Naive B cell (primary cell): Measurements from ENCODE around the gene SPG11. TPM values are rescaled to one million over a fixed set of nuclear protein-coding genes. Genes with fewer than 3 reads are reported as not detected.

ENCODE experiments used
- ATAC-seq, 2 donors: fragments of 150-1000 bp; cut with Tn5 transposase; 2 replicates each; pipeline ENCODE4 v1.10.0; 2021; ENCODE audit warnings: low read depth in 2 of 2, mild to moderate bottlenecking in 2 of 2, moderate library complexity in 2 of 2
- DNase-seq: peaks from one replicate; pipeline ENCODE4 v3.0.0; 2022
- H3K27ac Mint-ChIP-seq, 6 donors: one replicate each; pipeline ENCODE4 v1.8.0; 2020 to 2022; ENCODE audit warnings: mild to moderate bottlenecking in 6 of 6, mixed read lengths in 6 of 6, moderate library complexity in 5 of 6, inconsistent platforms in 2 of 6
- H3K27me3 Mint-ChIP-seq, 3 donors: one replicate each; pipeline ENCODE4 v1.8.0; 2021 to 2022; ENCODE audit warnings: mixed read lengths in 3 of 3, mild to moderate bottlenecking in 1 of 3
- H3K36me3 Mint-ChIP-seq, 2 donors: one replicate each; pipeline ENCODE4 v1.8.0; 2020 to 2022; ENCODE audit warnings: mixed read lengths in 2 of 2, inconsistent platforms in 1 of 2, mild to moderate bottlenecking in 1 of 2
- H3K4me1 Mint-ChIP-seq, 3 donors: one replicate each; pipeline ENCODE4 v1.8.0; 2020 to 2022; ENCODE audit warnings: mixed read lengths in 3 of 3, inconsistent platforms in 1 of 3, mild to moderate bottlenecking in 1 of 3, moderate library complexity in 1 of 3
- H3K4me3 Mint-ChIP-seq, 8 donors: one replicate each; pipeline ENCODE4 v1.8.0; 2020 to 2022; ENCODE audit warnings: mild to moderate bottlenecking in 8 of 8, mixed read lengths in 8 of 8, moderate library complexity in 8 of 8, inconsistent platforms in 2 of 8
- H3K9me3 Mint-ChIP-seq, 7 donors: one replicate each; pipeline ENCODE4 v1.8.0; 2020 to 2022; ENCODE audit warnings: mixed read lengths in 7 of 7, mild to moderate bottlenecking in 5 of 7, inconsistent platforms in 2 of 7, moderate library complexity in 1 of 7
- polyA plus RNA-seq, 6 donors: library from polyadenylated mRNA; unstranded; fragments of 300-500 nt; fragmentation: Illumina TruSeq; gene quantifications; one replicate each; pipeline ENCODE4 v1.2.3, GENCODE V29; 2021; ENCODE audit warnings: low read depth in 6 of 6

Gene SPG11
- polyA plus RNA-seq, 6 donors from 2014 or later: 19.7 to 70.0 (median 53.0) TPM

DNA sequence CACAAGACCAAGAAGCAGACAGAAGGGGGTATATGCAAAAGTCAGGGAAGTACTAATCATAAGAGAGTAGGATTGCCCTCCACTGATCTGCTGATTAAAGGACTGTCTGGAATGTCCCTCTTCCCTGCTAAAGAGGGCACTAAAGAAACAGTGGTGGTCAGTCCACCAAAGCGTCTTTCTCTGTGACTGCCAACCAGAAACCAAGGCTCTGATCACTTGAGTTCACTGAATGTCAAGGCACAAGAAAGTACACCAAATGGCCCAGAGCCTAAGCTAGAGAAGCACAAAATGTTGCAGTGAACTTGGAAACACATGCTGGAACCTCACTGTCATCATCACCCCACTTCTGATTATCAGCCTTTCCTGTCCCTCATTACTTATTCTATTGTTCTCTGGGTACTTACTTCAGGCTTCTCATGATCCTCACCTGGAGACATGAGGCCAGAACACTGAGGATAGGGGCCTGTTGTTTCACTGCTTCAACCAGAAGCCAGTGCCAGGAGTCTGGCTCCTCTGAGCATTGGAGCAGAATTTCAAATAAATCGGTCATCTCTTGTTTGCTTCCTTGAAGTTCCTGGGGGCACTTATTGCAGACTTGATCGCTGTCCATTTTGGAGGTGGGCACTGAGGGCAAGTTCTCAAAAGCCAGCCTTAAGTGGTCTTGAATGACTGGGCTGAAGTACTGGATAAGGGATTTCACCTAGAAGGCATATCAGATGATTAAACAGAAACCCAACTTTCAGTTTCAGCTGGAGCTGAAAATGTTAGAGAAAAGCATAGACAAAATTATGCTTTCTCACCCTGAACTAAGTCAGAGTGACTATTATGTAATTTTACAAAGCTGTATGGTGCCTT is 67.6 kb downstream of the SPG11 start:
- no peaks in the 10 kb centered on the region for H3K27me3 Mint-ChIP-seq
- H3K4me1 Mint-ChIP-seq: peaks cover 4 to 14% (median 7%) of the 10 kb centered on the region in 3 donors
- DNase-seq (no peak), ATAC-seq (no peak)
- H3K27ac Mint-ChIP-seq: peak overlapping the region in 5 of 6 donors; percentile 15 to 76 (median 61)
- no peaks in the 10 kb centered on the region for H3K9me3 Mint-ChIP-seq
- peaks cover 10% of the 10 kb centered on the region in 2 donors for H3K36me3 Mint-ChIP-seq
- no peak overlapping the region for H3K4me3 Mint-ChIP-seq

DNA sequence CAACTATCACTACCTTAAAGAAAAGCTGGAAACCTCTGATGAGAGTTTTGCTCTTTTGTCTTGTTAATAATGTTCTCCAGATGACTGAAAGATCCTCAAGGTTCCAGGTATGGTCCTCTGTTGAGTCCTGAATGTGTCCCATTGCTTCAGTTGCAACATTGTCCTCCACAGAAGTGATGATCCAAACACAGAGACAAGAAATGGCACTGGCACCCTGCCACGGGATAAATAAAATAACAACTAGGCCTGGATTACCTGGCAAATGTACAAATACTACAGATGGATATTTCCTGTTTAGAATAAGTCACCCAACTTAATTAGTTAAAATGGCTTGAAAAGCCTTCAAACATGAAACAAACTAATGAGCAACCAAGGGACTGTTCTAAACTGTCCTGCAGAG is 68.2 kb downstream of the SPG11 start:
- peaks cover 10 to 16% of the 10 kb centered on the region in 2 donors for H3K36me3 Mint-ChIP-seq
- H3K4me3 Mint-ChIP-seq: no peak overlapping the region
- H3K4me1 Mint-ChIP-seq: peaks cover 4 to 14% (median 7%) of the 10 kb centered on the region in 3 donors
- no peaks in the 10 kb centered on the region for H3K9me3 Mint-ChIP-seq
- DNase-seq (no peak), ATAC-seq (no peak)
- H3K27me3 Mint-ChIP-seq: no peaks in the 10 kb centered on the region
- peak overlapping the region in 3 of 6 donors; percentile 15 to 69 (median 28) for H3K27ac Mint-ChIP-seq

DNA sequence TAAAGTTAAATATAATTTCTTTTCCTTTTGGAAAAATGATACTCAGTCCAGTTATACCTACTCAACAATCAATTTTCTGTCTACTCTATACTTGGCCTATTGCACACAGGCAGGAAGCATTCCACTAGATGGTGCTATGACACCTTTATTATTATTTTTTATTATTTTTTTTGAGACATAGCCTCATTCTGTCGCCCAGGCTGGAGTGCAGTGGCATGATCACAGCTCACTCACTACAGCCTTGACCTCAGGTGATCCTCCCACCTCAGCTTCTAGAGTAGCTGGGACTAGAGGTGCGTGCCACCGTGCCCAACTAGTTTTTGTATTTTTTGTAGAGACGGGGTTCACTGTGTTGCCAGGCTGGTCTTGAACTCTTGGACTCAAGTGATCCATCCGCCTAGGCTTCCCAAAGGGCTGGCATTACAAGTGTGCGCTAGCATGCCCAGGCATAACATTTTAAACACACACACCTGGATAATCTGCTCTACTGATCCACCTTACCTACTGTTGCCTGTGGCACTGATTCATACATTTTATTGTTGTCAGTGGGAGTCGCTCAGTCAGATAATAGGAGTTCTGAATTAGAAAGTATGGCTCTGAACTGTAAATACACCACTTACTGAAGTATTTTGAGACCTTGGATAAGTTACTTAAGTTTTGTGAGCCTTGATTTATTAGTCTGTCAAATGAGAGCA is 70.3 kb downstream of the SPG11 start:
- Mint-ChIP-seq H3K4me3 (no peak overlapping the region), H3K36me3 (peaks cover 12 to 16% of the 10 kb centered on the region in 2 donors), H3K4me1 (peaks cover 4 to 14% (median 7%) of the 10 kb centered on the region in 3 donors), H3K9me3 (no peaks in the 10 kb centered on the region), H3K27ac (peak overlapping the region in 4 of 6 donors; percentile 73 to 92 (median 78)), H3K27me3 (no peaks in the 10 kb centered on the region)
- ATAC-seq (peak; percentile 64 to 72), DNase-seq (peak; percentile 34)

DNA sequence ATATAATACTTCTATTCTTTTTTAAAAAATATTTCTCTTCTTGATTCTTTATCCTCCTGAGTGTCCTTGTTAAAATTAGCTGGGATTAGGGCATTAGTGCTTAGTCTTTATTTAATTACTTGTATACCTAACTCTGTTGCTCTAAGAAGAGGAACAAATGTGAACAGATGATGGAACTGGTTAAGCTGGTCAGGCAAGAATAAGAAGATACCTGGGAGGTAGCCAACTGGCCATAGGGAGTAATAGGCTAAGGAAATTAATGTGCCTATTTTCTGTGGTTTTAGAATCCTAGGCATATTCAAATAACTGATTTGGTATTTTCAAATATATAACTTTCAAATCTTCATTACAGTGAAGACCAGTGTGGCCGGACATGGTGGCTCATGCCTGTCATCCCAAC is 72.1 kb downstream of the SPG11 start:
- peaks cover 12 to 22% of the 10 kb centered on the region in 2 donors for H3K36me3 Mint-ChIP-seq
- DNase-seq: no peak
- no peaks in the 10 kb centered on the region for H3K27me3 Mint-ChIP-seq
- peak overlapping the region in 1 of 8 donors; percentile 29 for H3K4me3 Mint-ChIP-seq
- peak overlapping the region in 1 of 6 donors; percentile 66 for H3K27ac Mint-ChIP-seq
- peaks cover 4 to 14% (median 7%) of the 10 kb centered on the region in 3 donors for H3K4me1 Mint-ChIP-seq
- no peaks in the 10 kb centered on the region for H3K9me3 Mint-ChIP-seq
- ATAC-seq: no peak

DNA sequence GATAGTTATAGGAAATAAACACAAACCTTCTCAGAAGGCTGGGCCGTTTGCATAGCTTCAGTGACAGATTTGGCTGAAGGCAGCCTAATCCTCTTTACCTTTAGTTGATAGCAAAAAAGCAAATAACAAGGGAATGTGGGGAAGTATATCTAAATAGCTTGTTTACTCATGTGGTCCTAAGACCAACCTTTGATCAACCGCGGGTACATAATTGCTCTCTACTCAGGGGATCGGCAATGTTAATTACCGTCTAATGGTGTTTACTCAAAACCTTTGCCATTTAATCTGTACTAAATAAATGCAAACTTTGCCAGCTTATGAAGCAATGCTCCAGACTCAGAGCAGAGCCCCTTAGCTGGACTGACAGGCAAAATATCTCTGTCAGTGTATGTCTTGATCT is 74.9 kb downstream of the SPG11 start:
- H3K9me3 Mint-ChIP-seq: no peaks in the 10 kb centered on the region
- no peak for ATAC-seq
- H3K4me3 Mint-ChIP-seq: no peak overlapping the region
- no peaks in the 10 kb centered on the region for H3K27me3 Mint-ChIP-seq
- peaks cover 19 to 22% of the 10 kb centered on the region in 2 donors for H3K36me3 Mint-ChIP-seq
- H3K27ac Mint-ChIP-seq: peak overlapping the region in 1 of 6 donors; percentile 71
- peaks cover 8 to 11% (median 8%) of the 10 kb centered on the region in 3 donors for H3K4me1 Mint-ChIP-seq
- DNase-seq: no peak

DNA sequence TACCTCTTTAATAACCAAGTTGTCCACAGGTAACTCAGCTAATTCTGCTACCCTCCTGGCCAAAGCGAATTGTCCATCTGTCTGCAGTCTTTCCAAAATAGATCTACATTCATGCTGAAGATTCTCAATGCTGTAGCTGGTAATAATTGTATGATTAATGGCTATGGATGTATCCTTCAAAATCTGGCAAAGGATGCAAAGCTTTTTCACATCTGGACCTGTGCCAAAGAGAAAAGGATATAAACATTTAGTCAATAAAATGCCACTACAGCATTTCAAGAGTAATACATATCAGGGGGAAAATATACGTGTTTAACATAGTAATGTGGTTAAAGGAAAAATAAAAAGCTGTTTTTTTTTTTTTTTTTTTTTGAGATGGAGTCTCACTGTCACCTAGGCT is 77.8 kb downstream of the SPG11 start:
- Mint-ChIP-seq H3K27ac (no peak overlapping the region), H3K4me3 (no peak overlapping the region), H3K9me3 (no peaks in the 10 kb centered on the region), H3K36me3 (peaks cover 13 to 18% of the 10 kb centered on the region in 2 donors), H3K27me3 (no peaks in the 10 kb centered on the region), H3K4me1 (peaks cover 5 to 10% (median 6%) of the 10 kb centered on the region in 3 donors)
- DNase-seq (no peak), ATAC-seq (no peak)

DNA sequence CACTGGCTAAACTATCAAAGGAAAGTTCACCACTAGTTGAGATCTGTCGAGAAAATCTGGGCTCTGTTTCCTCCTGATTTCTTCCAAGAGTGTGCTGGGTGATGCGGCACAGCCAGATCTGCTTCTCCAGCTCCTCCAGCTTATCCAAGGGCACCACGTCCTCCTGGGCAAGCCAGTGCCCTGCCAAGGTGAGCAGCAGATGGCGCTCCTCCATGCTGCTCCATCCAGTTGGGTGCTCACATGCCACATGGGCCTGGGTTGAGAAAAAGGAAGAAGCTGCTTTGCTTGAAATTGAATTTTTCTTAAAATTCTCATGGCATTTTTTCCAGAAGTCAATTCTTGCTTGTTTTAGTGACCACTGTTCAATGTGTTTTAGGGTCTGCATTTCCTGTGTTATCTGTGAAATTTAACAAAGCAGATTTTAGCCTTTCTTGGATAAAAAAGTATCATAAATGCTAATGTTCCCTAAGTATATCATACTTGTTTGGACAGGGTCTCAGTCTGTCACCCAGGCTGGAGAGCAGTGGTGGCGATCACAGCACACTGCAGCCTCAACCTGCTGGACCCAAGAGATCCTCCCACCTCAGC is 79.2 kb downstream of the SPG11 start:
- Mint-ChIP-seq H3K36me3 (peaks cover 8 to 18% of the 10 kb centered on the region in 2 donors), H3K4me3 (no peak overlapping the region), H3K27me3 (no peaks in the 10 kb centered on the region), H3K27ac (peak overlapping the region in 2 of 6 donors; percentile 70 to 81), H3K9me3 (no peaks in the 10 kb centered on the region), H3K4me1 (peaks cover 5 to 12% (median 7%) of the 10 kb centered on the region in 3 donors)
- ATAC-seq (peak; percentile 79 to 91), DNase-seq (peak; percentile 26)

DNA sequence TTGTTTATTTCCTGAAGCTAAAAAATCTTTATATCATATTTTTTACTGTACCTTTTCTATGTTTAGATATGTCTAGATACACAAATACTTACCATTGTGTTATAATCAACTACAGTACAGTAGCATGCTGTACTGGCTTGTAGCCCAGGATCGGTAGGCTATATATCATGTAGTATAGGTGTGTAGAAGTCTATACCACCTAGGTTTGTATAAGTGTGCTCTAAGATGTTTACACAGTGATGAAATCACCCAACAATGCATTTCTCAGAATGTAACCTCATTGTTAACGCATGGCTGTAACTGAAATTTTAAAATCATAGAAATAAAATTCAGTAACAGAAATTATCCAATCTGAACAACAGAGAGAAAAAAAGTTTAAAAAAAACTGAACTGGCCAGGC is 83.4 kb downstream of the SPG11 start:
- Mint-ChIP-seq H3K27ac (peak overlapping the region in 1 of 6 donors; percentile 57), H3K4me1 (peaks cover 9 to 15% (median 14%) of the 10 kb centered on the region in 3 donors), H3K4me3 (no peak overlapping the region), H3K36me3 (peaks cover 3 to 10% of the 10 kb centered on the region in 2 donors), H3K27me3 (no peaks in the 10 kb centered on the region), H3K9me3 (no peaks in the 10 kb centered on the region)
- DNase-seq: no peak
- no peak for ATAC-seq

DNA sequence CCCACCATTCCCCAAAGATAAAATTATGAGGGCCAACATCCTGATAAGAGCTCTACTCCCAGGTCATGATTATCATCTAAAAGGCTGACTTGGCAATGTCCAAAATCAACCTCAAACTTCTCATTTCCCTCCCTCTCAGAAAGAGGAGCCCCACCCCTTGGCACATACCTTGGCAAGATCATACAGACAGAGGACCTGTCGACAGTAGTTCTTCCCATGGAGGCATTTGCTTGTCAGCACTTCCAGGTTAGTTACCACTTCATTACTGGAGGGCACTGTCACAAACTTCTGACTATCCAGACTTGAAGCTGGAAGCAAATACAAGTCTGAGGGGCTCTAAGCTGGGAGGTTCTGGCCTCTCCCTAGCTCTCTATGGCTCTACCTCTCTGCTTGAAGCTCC is 88.7 kb downstream of the SPG11 start:
- peaks cover 4% of the 10 kb centered on the region in 2 donors for H3K36me3 Mint-ChIP-seq
- H3K9me3 Mint-ChIP-seq: no peaks in the 10 kb centered on the region
- H3K4me3 Mint-ChIP-seq: no peak overlapping the region
- DNase-seq (no peak), ATAC-seq (no peak)
- H3K27me3 Mint-ChIP-seq: no peaks in the 10 kb centered on the region
- H3K27ac Mint-ChIP-seq: peak overlapping the region in 4 of 6 donors; percentile 24 to 93 (median 74)
- H3K4me1 Mint-ChIP-seq: peaks cover 6 to 8% (median 8%) of the 10 kb centered on the region in 3 donors

DNA sequence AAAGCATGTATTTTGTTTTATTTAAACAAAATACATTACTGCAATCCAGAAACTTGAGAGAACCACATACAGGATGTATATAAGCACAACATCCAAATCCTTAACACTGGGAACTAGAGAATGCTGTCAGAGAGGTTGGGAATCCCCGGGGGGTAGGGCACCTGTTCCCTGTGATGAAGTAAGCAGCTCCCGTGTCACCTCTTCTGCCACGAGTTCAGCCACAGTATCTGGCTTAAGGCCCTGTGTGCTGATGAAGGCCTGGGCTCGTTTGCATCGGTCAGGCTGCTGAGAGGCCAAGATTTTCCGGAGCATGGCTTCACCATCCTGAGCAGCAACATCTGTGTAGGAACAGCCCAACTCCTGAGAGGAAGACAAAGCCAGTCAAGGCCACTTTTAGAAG is 90.1 kb downstream of the SPG11 start:
- peaks cover 2 to 6% (median 6%) of the 10 kb centered on the region in 3 donors for H3K4me1 Mint-ChIP-seq
- H3K27ac Mint-ChIP-seq: peak overlapping the region in 1 of 6 donors; percentile 25
- peaks cover 4% of the 10 kb centered on the region in 2 donors for H3K36me3 Mint-ChIP-seq
- ATAC-seq: no peak
- no peak for DNase-seq
- H3K9me3 Mint-ChIP-seq: no peaks in the 10 kb centered on the region
- H3K27me3 Mint-ChIP-seq: no peaks in the 10 kb centered on the region
- no peak overlapping the region for H3K4me3 Mint-ChIP-seq

DNA sequence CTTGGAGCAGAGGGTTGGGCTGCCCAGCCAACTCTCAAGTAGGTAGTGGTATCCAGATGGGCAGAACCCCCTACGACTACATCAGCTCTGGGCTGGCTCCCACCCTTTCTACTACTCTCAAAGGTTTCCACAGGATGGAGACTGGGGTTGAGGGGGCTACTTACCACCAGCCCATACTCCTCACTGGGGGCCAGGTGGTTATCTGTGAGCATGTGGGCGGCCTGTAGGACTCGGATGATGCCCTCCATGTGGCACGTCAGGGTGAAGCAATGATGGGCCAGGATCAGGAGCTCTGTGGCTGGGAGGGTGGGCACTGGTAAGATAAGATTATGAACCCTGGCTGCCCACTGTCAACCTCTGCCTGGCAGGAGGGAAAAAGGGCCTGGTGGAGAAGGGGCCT is 93.1 kb downstream of the SPG11 start:
- DNase-seq: no peak
- Mint-ChIP-seq H3K27ac (peak overlapping the region in 4 of 6 donors; percentile 14 to 88 (median 56)), H3K36me3 (peaks cover 4 to 16% of the 10 kb centered on the region in 2 donors), H3K4me1 (peaks cover 0 to 6% (median 5%) of the 10 kb centered on the region in 3 donors), H3K9me3 (no peaks in the 10 kb centered on the region), H3K4me3 (no peak overlapping the region), H3K27me3 (no peaks in the 10 kb centered on the region)
- no peak for ATAC-seq

DNA sequence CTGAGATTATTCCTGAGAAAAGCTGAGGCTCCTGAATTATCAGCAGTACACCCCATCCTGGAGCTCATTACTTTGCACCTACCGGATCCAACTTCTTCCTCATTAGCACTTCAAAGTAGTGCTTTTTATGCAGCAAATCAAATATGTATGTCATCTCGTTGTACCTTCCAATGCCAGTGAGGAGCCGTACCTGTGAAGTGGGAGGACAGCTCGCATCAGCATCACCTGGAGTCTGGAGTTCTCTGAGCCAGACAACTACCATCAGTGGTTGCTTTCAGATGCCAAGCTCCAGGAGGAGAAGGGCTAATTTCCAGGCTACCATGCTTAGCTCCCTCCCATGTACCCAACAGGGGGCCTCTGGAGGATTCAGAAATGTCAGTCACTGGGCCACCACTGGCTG is 94.1 kb downstream of the SPG11 start:
- Mint-ChIP-seq H3K4me1 (no peaks in the 10 kb centered on the region), H3K36me3 (peaks cover 0 to 24% of the 10 kb centered on the region in 2 donors), H3K4me3 (no peak overlapping the region), H3K27ac (peak overlapping the region in 4 of 6 donors; percentile 20 to 69 (median 39)), H3K9me3 (no peaks in the 10 kb centered on the region), H3K27me3 (no peaks in the 10 kb centered on the region)
- ATAC-seq: no peak
- DNase-seq: no peak

DNA sequence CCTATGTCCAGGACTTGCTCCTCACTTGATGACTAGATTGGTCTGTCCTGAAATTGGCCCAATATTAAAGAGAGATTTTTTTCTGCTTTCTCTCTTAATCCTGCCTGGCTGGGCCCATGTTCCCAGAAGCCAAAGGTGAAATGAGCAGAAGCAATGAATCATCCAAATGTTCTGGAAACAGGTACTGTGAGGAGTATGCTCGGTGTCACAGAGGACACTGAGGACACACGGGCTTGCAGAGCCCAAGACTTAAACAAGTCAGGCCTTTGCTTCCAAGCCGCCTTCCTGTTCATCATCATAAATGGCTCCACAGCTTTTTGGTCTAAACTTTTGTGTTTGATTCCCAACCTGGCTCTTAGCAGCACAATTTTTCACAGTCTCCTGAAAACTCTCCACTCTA is 95.1 kb downstream of the SPG11 start:
- no peaks in the 10 kb centered on the region for H3K4me1 Mint-ChIP-seq
- no peaks in the 10 kb centered on the region for H3K9me3 Mint-ChIP-seq
- peaks cover 0 to 24% of the 10 kb centered on the region in 2 donors for H3K36me3 Mint-ChIP-seq
- H3K4me3 Mint-ChIP-seq: no peak overlapping the region
- no peaks in the 10 kb centered on the region for H3K27me3 Mint-ChIP-seq
- peak overlapping the region in 2 of 6 donors; percentile 49 to 61 for H3K27ac Mint-ChIP-seq
- DNase-seq (no peak), ATAC-seq (no peak)
